Brain microvascular endothelial cell (primary cell): ENCODE data around the gene CDCP1.

Experiments used
- DNase-seq: peaks from one replicate; pipeline ENCODE4 v3.0.0-alpha.2; 2020
- H3K27ac ChIP-seq: fragments of 250-450 bp; sonication (Bioruptor Pico); 2 replicates; pipeline ENCODE4 v1.5.1; 2020; ENCODE audit warnings: mild to moderate bottlenecking, moderate library complexity
- H3K27me3 ChIP-seq: fragments of 250-450 bp; sonication (Bioruptor Pico); replicated peaks from 2 replicates; pipeline ENCODE4 v1.5.1; 2020; ENCODE audit warnings: mild to moderate bottlenecking
- H3K36me3 ChIP-seq: fragments of 250-450 bp; sonication (Bioruptor Pico); replicated peaks from 2 replicates; pipeline ENCODE4 v1.5.1; 2020; ENCODE audit warnings: mild to moderate bottlenecking
- H3K4me3 ChIP-seq: 2 replicates; pipeline ENCODE4 v1.5.1; 2011; ENCODE audit warnings: low read depth, mild to moderate bottlenecking, control low read depth, low read length, moderate library complexity
- in situ Hi-C: cut with HindIII; loops from 2 replicates; pipeline ENCODE4 v1.10.0; 2017; ENCODE audit warnings: low sequenced_read_pairs, low pct_ligation_motif_present
- TF ChIP-seq, protein P1 (sequence below): IDR thresholded peaks from 2 replicates; pipeline ENCODE4 v1.5.1; 2011; ENCODE audit warnings: low read depth, mild to moderate bottlenecking, moderate library complexity, low read length, control low read depth, inconsistent platforms; ENCODE audit errors: missing control alignments

Gene CDCP1

DNA sequence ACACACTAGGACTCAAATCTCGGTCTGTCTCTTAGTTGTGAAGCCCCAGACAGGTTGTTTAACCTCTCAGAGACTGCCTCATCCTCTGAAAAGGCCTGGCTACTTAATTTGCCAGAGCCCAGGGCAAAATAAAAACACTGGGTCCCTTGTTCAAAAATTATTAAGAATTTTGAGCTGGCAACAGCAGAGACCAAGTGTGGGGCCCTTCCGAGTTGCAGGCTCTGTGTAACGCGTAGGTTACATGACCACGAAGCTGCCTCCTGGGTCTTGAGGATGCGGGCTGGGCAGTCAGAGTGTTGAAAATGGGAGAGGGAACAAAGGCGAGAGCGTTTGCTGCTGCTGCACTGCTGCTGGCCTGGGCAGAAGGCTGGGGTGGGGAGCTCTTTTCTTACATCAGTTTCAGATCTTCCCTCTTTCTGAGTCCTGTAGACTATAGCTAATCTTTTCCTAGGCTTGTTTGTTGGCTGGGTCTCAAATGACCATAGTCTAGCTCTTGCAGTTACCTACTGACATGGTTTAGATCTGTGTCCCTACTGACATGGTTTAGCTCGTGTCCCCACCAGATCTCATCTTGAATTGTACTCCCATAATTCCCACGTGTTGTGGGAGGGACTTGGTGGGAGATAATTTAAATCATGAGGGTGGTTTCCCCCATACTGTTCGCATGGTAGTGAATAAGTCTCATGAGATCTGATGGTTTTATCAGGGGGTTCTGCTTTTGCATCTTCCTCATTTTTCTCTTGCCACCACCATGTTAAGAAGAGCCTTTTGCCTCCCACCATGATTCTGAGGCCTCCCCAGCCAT is 70.2 kb downstream of the CDCP1 start:
- TF ChIP-seq, protein P1, sequence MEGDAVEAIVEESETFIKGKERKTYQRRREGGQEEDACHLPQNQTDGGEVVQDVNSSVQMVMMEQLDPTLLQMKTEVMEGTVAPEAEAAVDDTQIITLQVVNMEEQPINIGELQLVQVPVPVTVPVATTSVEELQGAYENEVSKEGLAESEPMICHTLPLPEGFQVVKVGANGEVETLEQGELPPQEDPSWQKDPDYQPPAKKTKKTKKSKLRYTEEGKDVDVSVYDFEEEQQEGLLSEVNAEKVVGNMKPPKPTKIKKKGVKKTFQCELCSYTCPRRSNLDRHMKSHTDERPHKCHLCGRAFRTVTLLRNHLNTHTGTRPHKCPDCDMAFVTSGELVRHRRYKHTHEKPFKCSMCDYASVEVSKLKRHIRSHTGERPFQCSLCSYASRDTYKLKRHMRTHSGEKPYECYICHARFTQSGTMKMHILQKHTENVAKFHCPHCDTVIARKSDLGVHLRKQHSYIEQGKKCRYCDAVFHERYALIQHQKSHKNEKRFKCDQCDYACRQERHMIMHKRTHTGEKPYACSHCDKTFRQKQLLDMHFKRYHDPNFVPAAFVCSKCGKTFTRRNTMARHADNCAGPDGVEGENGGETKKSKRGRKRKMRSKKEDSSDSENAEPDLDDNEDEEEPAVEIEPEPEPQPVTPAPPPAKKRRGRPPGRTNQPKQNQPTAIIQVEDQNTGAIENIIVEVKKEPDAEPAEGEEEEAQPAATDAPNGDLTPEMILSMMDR: no peak

GRCh38 chr3:45071075-45071474 is 75.1 kb downstream of the CDCP1 start:
- no peaks in the 10 kb centered on the region for H3K27me3 ChIP-seq
- no peak overlapping the region for H3K4me3 ChIP-seq
- TF ChIP-seq, protein P1: no peak
- H3K27ac ChIP-seq: no peak overlapping the region
- no peaks in the 10 kb centered on the region for H3K36me3 ChIP-seq
- in situ Hi-C loops: no loop called here
- no peak for DNase-seq

More for the DNA sequence above, 70.2 kb downstream of the CDCP1 start:
- H3K36me3 ChIP-seq: no peaks in the 10 kb centered on the region
- in situ Hi-C loops: no loop called here
- H3K4me3 ChIP-seq: no peak overlapping the region
- no peak overlapping the region for H3K27ac ChIP-seq
- no peak for DNase-seq
- H3K27me3 ChIP-seq: no peaks in the 10 kb centered on the region

GRCh38 chr3:45067941-45068340 is 78.2 kb downstream of the CDCP1 start:
- in situ Hi-C loops: no loop called here
- TF ChIP-seq, protein P1: no peak
- H3K4me3 ChIP-seq: no peak overlapping the region
- no peak overlapping the region for H3K27ac ChIP-seq
- no peaks in the 10 kb centered on the region for H3K27me3 ChIP-seq
- H3K36me3 ChIP-seq: no peaks in the 10 kb centered on the region
- DNase-seq: no peak

DNA sequence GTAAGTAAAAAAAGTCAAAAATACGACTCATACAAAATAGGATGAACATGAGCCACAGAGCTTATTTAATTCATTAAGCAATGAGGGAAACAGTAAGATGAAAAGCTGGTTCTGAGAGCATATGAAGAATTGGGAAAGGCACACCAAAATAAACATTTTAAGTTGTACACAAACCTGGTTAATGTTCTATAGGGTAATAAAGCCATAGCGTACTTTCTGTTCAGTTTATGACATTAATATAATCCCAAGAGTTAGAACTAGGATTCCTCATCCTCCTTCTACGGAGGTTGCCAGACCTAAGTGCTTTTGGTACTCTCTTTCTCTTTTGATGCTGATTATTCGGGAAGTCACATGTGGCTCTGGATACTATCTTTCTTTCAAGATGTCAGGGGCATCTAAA is 78.7 kb downstream of the CDCP1 start:
- Histone ChIP-seq H3K4me3 (no peak overlapping the region), H3K36me3 (no peaks in the 10 kb centered on the region), H3K27me3 (no peaks in the 10 kb centered on the region), H3K27ac (no peak overlapping the region)
- in situ Hi-C loops: no loop called here
- TF ChIP-seq, protein P1: no peak
- no peak for DNase-seq

DNA sequence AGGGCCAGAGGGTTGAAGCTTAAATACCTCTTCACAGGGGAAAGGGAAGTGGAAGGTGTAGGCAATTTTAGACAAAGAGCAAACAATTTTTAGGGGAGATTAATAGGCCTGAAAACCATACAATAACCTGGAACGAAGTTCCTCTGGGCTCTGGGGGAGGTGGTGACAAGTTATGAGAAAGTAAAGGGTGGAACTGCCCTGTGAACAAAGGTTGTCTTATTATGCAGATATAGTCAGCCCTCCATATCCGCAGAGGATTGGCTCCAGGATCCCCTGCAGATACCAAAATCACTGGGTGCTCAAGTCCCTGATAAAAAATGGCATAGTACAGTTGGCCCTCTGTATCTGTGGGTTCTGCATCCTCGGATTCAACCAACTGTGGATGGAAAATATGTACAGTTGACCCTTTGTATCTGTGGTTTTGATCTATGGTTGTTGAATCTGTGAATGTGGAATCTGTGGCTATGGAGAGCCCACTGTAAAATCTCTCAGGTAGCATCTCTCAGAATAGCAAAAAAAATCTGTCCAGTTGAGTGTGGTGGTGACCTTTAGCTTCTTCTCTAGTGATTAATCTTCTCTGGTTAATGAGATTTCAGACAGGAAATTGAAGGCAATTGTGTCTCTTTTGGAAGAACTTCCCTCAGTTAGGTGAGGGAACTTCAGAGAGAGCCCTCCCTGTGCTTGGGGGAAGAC is 79.9 kb downstream of the CDCP1 start:
- Histone ChIP-seq H3K4me3 (no peak overlapping the region), H3K27ac (no peak overlapping the region), H3K36me3 (no peaks in the 10 kb centered on the region), H3K27me3 (no peaks in the 10 kb centered on the region)
- TF ChIP-seq, protein P1: no peak
- in situ Hi-C loops: no loop called here
- no peak for DNase-seq
